Activated CD4-positive, CD25-positive, alpha-beta regulatory T cell treated with anti-CD3 and anti-CD28 coated beads, Interleukin-2, amount 50 U/mL, for 24 hours (primary cell): ENCODE results near the gene SETBP1.

ENCODE experiments used
- ATAC-seq, 2 donors: fragments of 150-1000 bp; cut with Tn5 transposase; one replicate each; pipeline ENCODE4 v1.10.0; 2021; ENCODE audit warnings: mild to moderate bottlenecking in 1 of 2, moderate library complexity in 1 of 2

The SETBP1 gene

GRCh38 chr18:44848644-44849335 is 168.1 kb downstream of the SETBP1 start:
- ATAC-seq, result no peak

GRCh38 chr18:44849361-44849760 is 168.7 kb downstream of the SETBP1 start:
- no peak for ATAC-seq

DNA sequence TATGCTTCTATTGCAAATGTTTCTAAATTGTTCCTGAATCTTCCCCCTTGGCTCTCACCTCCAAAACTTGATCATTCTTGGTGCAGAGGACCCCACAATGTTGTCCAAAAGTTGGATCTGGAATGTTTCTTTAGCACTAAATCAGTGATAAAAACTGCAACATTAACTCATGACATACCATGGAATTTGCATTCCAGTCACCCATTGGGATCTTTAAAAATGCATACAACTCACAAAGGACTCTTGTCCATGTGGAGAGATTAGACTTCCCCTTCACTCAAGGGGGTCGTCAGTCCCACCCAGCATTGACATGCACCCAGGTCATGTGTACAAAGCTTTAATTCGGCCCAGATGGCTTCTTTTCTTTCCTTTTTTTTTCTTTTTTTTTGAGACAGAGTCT is 169.3 kb downstream of the SETBP1 start:
- ATAC-seq, result no peak

- ATAC-seq, result peak in 1 of 2 donors; percentile 10
Measured at GRCh38 chr18:44851856-44852621, 171.4 kb downstream of the SETBP1 start.

- ATAC-seq, result no peak
Measured at GRCh38 chr18:44852818-44853217, 172.1 kb downstream of the SETBP1 start.

- no peak for ATAC-seq
Measured at GRCh38 chr18:44853430-44853829, 172.7 kb downstream of the SETBP1 start.

DNA sequence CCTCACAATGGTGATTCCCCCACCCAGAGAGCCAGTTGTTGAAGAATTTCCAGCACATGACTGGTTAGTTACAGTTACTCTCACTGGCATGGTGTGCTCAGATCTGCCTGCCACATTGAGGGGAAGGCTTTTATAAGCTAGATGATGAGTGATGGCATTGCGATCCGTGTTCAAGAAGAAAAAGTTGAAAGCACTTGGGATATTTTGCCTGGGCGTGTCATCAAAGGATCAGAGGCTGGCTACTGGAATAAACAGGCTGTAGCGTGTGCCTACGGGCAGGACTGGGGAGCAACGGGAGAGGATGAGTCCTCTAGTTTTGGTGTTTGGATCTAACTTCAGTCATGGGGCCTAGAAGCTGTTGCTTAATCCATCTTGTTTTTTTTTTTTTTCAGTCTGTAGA is 175.0 kb downstream of the SETBP1 start:
- no peak for ATAC-seq

- ATAC-seq, result no peak
Measured at GRCh38 chr18:44856157-44856556, 175.5 kb downstream of the SETBP1 start.

DNA sequence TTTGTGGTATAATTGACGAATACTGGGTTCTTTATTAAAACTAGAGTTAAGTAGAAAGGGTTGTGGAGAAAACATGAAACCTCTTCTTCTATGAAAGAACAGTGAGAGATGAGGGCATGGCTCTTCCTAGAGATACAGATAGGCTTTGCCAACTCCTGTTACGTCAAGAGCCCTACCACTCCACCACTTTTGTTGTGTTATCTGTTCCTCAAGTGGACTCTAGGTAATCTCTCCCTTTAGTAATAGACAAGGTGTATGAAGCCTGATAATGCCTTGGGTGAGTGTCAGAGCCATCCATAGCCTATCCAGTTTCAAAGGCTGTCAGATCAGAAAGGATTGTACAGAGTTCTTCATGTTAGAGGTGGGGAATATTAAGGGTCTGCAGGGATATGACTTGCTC is 176.4 kb downstream of the SETBP1 start:
- no peak for ATAC-seq

DNA sequence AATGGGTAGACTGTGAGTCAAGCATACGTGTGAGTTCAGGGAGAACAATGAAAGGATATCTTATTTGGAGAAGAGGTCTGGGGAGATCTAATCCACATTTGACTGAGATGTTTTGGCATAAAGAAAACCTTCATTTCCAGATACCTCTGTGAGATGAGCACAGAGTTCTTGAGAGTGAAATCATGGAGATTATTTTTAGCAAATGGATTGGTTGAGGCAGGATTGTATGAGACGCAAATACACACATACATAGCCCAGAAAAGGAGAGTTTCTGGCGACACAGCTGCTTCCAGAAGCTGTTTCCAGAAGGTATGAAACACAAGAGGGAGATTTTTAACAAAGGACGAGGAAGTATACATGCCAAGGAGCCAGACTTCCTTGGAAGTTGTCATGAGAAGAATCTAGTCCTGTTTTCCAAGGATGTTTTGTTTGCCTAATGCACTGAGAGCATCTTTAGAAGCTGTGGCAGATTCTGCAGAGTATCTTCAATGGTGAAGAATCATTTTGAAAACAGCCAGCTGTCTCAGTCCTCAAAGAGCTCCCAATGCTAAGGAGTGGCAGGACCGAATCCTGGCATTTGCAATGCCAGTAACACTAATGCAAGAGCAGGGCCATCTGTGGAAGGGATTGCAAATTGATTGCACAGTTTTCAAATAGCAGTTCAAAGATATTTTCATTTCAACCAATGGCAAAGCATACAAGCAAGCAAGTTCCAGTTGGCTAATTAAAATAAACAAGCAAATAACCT is 177.2 kb downstream of the SETBP1 start:
- no peak for ATAC-seq

DNA sequence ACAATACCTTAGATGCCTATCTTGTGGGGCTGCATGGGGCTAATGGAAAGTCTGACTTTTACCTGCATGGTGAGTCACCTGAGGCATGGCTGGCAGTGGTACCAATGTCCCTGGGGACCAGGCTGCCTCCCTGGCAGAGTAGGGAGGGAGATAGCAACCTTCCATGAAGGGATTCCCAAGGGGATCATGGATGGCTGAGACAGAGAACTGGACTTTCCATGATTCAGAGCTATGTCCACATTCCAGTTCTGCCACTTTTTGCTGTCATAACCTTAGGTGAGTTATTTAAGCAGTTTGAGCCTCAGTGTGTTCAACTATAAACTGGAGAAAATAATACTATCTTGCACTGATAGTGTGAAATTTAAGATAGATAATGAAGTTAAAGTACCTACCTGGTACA is 178.6 kb downstream of the SETBP1 start:
- ATAC-seq, result no peak

DNA sequence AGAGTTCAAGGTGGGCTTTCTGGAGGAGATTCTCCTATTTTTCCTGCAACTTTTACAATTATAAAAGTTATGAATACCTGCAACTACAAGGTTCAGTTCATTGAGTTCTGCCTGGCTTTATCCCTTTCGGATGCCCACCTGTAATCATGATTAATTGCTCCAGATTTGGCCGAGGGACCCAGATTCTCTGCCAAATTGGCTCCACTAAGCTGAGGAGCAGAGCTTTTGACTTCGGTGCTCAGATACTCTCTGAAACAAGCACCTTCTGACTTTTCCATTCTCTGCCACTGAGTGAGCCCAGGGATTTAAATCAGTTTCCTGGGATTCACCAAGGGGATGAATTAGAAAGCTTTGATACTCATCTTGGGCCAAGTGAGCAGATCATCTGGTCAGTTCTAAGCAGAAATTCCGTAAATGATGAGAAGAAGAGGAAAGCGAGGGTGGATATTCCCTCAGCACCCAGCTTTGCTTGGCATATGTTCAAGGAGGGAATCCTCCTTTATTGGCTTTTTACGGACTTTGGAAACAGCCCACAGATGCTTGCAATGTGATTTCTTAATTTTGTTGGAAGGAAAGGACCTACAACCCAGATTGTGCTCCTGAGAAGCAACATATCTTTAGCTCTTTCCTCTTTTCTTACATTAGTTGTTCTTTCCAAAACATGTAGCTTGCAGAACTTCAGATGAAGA is 179.2 kb downstream of the SETBP1 start:
- no peak for ATAC-seq

DNA sequence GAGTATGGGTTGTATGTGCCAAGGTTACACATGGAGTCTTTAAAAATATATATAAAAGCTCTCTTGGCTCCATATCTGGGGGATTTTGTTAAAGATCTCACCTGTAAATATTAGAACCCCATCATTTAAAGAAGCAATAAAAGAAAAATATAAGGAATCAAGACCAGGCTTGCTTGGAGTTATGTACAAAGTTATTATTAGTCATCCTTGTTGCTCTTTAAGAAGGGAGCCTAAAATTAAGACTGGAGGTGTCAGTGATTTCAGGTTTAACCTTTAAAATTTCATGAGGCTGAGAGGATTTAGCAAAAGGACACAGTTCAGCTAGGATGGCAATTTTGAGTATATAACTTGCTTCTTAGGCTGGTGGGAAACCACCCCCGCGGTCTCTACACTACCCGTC is 181.4 kb downstream of the SETBP1 start:
- no peak for ATAC-seq

DNA sequence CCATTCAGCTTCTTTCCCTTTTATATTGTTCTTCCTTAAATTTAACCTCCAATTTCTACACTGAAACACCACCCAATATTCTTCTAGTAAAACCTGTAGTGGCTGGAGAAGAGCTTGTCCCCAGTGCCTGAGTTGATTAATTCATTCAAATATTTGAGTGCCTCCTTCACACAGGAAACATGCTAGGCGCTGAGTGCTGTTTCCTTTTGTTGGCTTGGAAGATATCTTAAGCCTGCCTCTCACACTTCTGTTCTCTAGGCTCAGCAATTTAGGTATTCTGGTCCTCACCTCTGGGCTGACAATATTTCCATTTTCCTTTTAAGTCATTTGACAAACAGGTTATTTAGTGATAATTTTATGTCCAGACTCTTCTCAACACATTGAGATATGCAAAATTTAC is 185.4 kb downstream of the SETBP1 start:
- ATAC-seq, result no peak

GRCh38 chr18:44869533-44869932 is 188.8 kb downstream of the SETBP1 start:
- no peak for ATAC-seq

DNA sequence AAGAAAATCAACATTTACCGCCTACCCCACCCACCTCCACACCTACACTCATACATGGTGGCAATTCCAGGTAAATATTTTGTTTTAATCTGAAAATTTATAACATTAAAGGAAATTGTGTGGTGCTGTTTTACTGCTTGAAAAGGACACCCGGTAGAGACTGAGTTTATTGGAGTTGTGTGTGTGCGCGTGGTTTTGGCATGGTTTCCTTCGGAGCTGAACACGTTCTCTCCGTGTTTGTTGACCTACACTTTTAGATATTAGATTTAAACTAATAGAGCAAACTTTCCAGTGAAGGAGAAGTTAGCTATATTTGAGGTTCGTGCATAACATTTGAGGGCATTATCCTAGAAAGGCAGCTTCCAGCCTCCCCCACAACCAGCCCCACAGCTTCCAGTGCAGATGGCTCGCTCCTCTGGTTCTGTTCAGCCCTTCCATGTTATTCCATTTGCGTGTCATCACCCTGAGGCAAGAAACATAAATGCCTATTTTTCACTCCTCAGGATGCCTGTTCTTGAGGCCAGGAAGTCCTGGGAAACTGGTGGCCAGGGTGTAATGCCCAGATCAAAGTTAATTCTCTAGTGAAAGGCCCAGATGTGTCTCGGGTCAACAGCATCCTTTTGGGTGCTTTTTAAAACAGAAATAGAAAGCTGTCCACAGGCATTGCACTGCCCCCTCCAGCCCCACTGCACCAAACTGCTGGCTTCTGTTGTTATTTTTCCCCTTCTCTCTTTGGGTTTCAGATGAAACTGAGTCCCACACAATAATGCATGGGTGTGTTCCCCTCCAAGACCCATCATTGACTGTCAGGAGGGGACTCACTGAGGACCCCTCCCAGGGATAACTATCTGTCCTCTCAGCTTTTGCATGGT is 190.2 kb downstream of the SETBP1 start:
- no peak for ATAC-seq

GRCh38 chr18:44871771-44872170 is 191.1 kb downstream of the SETBP1 start:
- ATAC-seq, result no peak

GRCh38 chr18:44876024-44876423 is 195.3 kb downstream of the SETBP1 start:
- no peak for ATAC-seq

DNA sequence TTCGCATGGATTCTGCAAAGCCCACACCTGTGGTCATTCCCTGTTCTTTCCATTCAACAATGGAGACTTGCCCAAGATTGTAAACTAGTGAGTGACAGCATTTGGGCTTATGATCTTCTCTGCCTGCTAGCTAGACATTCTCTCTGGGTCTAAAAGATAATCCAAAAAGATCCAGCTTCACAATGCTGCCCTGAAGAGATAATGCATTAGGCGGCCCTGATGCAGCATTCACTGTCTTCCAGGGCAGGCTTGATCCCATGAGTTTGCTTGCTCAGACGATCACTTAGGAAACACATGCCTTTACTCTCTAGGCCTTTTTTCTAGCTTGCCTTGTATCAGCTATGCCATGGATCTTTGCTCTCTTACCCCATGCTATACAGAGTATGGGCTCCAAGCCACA is 196.1 kb downstream of the SETBP1 start:
- no peak for ATAC-seq

DNA sequence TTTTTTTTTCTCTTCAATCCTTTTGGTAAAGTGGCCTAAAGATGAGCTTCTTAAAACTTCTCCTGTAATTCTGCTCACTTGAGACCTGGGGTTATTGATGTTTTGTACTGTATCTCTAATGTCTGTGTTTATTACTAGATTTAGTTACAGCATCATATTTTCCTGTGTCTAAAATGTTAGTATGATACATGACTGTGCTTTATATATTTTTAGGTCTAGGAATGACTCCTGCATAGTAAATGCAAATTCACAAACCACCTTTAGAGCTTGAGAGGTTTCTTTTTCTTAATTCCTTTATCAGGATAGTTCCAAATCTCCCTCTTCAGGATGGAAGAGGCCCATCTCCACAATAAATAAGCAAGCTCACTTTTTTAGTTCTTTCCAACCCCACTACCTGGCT is 197.6 kb downstream of the SETBP1 start:
- no peak for ATAC-seq

DNA sequence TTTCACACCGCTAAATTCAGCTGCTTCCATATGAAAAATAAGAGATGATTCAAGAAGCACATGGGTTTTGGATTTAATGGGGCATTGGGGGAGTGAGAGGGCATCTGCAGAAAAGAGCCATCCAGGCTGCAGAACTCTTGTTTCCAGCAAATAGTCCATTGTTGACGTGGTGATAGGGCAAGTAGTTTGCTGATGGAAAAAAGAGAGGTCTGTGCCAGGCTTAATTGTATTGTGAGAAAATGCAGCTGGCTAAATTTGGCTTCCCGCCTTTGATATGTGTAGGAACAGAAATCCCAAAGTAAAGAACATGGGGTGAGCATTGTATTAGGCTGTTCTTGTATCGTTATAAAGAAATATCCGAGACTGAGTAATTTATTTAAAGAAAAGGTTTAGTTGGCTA is 199.5 kb downstream of the SETBP1 start:
- ATAC-seq, result no peak
